Uterus (tissue), 2 donors: ENCODE results near the gene NADSYN1.
A peak's percentile ranks its signal among the peaks of the same experiment; 100 is the strongest.

Experiments
- CTCF ChIP-seq, 4 experiments: fragments of 200-600 bp in 2 of 4; fragments of 450-650 bp in 2 of 4; sonication (generic) in 2 of 4; IDR thresholded peaks; one replicate each; pipeline ENCODE4 v1.5.1; 2016 to 2019; ENCODE audit warnings: antibody characterized with exemption in 4 of 4, mild to moderate bottlenecking in 2 of 4, moderate library complexity in 1 of 4
- POLR2A ChIP-seq, 2 donors: fragments of 450-650 bp; IDR thresholded peaks; one replicate each; pipeline ENCODE4 v1.6.1; 2016; ENCODE audit warnings: antibody characterized with exemption in 2 of 2, mild to moderate bottlenecking in 1 of 2, moderate library complexity in 1 of 2

- no peak for TF ChIP-seq CTCF (IDR thresholded peaks at IDR 0.05)
- TF ChIP-seq POLR2A (IDR thresholded peaks at IDR 0.05): peak in 1 of 2 donors; percentile 61
These were observed at the start of gene NADSYN1 for GRCh38 chr11:71453037-71453917.
